Adrenal gland (tissue), 12 donors: ENCODE data around the gene CCNA2. TPM values are rescaled to one million over a fixed set of nuclear protein-coding genes. Genes with fewer than 3 reads are reported as not detected.

Experiments
- DNase-seq, 7 donors: peaks; one replicate each; pipeline ENCODE4 v3.0.0-alpha.2; 2019 to 2020
- H3K27ac ChIP-seq, 5 donors: fragments of 200-600 bp; sonication (generic) in 4 of 5; 1 replicate in 3 of 5; 2 replicates in 2 of 5; pipeline versions ENCODE4 v1.5.1 to v1.8.0; 2016 to 2020; ENCODE audit warnings: mild to moderate bottlenecking in 1 of 5
- H3K27me3 ChIP-seq: fragments of 200-600 bp; 2 replicates; pipeline ENCODE4 v1.8.0; 2021
- H3K36me3 ChIP-seq, 2 donors: fragments of 200-600 bp; replicated peaks in 1 of 2; 1 replicate in 1 of 2; 2 replicates in 1 of 2; pipeline versions ENCODE4 v1.5.1 to v1.8.0; 2018 to 2022
- H3K4me1 ChIP-seq, 2 donors: fragments of 200-600 bp; replicated peaks in 1 of 2; 1 replicate in 1 of 2; 2 replicates in 1 of 2; pipeline versions ENCODE4 v1.5.1 to v1.8.0; 2018 to 2021
- H3K4me3 ChIP-seq, 4 donors: fragments of 200-600 bp; sonication (generic) in 3 of 4; one replicate each; pipeline ENCODE4 v1.5.1; 2016 to 2018
- H3K9me3 ChIP-seq, 3 donors: fragments of 200-600 bp; sonication (generic) in 1 of 3; replicated peaks in 1 of 3; 1 replicate in 2 of 3; 2 replicates in 1 of 3; pipeline versions ENCODE4 v1.5.1 to v1.8.0; 2016 to 2021
- POLR2A ChIP-seq, 2 donors: fragments of 450-650 bp; IDR thresholded peaks; one replicate each; pipeline ENCODE4 v1.6.1; 2017; ENCODE audit warnings: antibody characterized with exemption in 2 of 2, mild to moderate bottlenecking in 2 of 2, moderate library complexity in 1 of 2
- WGBS, 4 donors: extraction: QIAGEN DNeasy Blood & Tissue Kit in 2 of 4; methylation state at CpG; one replicate each; pipeline versions ENCODE4 v1.1.5 to v1.1.7; 2013 to 2017; 5-methylcytosine and 5-hydroxymethylcytosine counted together
- intact Hi-C, 2 donors: fragments of 100-400 bp; cut with DNase I; formaldehyde crosslinking; loops; one replicate each; pipeline versions ENCODE4 v1.14.1 to v1.15.0; 2022 to 2023
- polyA plus RNA-seq, 3 donors: library from polyadenylated mRNA; stranded (reverse); fragments of 200-250 nt in 2 of 3; fragments of 350-450 nt in 1 of 3; fragmentation: Illumina TruSeq in 1 of 3; extraction: RNeasy Lipid Tissue Mini Kit (QIAGEN cat#74804) in 1 of 3; gene quantifications; one replicate each; pipeline ENCODE4 v1.2.3, GENCODE V29; 2013 to 2014
- total RNA-seq, 9 donors: library from RNA; depleted of rRNA in 4 of 9; stranded (reverse); fragments of >200 nt in 4 of 9; fragments of 120-200 nt in 1 of 9; fragmentation: NEBNext Ultra II Directional in 1 of 9; extraction: Animal tissue kit (Norgen Biotek cat#: 25700) in 1 of 9; gene quantifications; one replicate each; pipeline versions ENCODE4 v1.1.0 to v1.2.4, GENCODE V29; 2013 to 2023
- TF ChIP-seq, protein P1 (sequence below), 6 experiments: fragments of 450-650 bp in 4 of 6; fragments of 200-600 bp in 2 of 6; sonication (generic) in 1 of 6; IDR thresholded peaks; 1 replicate in 5 of 6; 2 replicates in 1 of 6; pipeline versions ENCODE4 v1.5.1 to v1.8.0; 2016 to 2021; ENCODE audit warnings: antibody characterized with exemption in 6 of 6, mild to moderate bottlenecking in 2 of 6, moderate library complexity in 1 of 6
- donor health status: healthy with polysubstance abuse.
- donor health status: Bipolar disorder and iron deficiency.
- donor health status: DM: yes; HTN: yes; CAD: no.
- donor health status: DM: no; HTN: no; CAD: no.
- donor health status: DM: no; HTN: no; CAD: no.
- donor health status: DM: yes; HTN: yes; CAD: no.

CCNA2 gene
- total and polyA plus RNA-seq, 12 donors: 0.24 to 18.9 (median 2.3) TPM

- 75 to 95% (median 81%) methylated on average over 1 of the region's 1 CpG for WGBS, 4 donors
- intact Hi-C loops: no loop called here
Observed at GRCh38 chr4:121771869-121772268, 51.8 kb downstream of the CCNA2 start.

DNA sequence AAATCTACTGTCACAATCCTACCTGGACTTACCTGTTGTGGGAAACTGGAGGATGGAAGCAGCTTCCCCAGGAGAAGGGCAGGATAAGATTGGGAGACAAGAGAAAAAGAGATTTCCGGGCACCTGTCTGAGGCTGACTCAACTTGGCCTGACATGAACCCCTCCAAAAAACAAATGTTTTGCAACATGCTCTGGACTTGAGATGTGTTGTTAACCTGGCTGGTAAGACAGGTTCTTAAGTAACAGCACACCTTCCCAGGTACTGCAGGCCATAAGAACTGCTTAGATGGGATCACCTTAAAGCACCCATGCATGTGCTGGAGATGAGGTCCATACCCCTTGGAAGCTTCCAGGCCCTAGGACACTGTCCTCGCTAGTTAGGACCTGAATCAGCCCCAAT, 54.3 kb downstream of the CCNA2 start:
- TF ChIP-seq, protein P1, sequence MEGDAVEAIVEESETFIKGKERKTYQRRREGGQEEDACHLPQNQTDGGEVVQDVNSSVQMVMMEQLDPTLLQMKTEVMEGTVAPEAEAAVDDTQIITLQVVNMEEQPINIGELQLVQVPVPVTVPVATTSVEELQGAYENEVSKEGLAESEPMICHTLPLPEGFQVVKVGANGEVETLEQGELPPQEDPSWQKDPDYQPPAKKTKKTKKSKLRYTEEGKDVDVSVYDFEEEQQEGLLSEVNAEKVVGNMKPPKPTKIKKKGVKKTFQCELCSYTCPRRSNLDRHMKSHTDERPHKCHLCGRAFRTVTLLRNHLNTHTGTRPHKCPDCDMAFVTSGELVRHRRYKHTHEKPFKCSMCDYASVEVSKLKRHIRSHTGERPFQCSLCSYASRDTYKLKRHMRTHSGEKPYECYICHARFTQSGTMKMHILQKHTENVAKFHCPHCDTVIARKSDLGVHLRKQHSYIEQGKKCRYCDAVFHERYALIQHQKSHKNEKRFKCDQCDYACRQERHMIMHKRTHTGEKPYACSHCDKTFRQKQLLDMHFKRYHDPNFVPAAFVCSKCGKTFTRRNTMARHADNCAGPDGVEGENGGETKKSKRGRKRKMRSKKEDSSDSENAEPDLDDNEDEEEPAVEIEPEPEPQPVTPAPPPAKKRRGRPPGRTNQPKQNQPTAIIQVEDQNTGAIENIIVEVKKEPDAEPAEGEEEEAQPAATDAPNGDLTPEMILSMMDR (IDR thresholded peaks at IDR 0.05): no peak
- TF ChIP-seq POLR2A (IDR thresholded peaks at IDR 0.05): no peak
- WGBS, 4 donors: 78 to 90% (median 85%) methylated on average over 2 of the region's 2 CpGs
- no peaks in the 10 kb centered on the region for H3K9me3 ChIP-seq
- peaks cover 0 to 10% of the 10 kb centered on the region in 2 donors for H3K4me1 ChIP-seq
- DNase-seq: no peak
- peaks cover 15% of the 10 kb centered on the region for H3K27me3 ChIP-seq
- no peaks in the 10 kb centered on the region for H3K36me3 ChIP-seq
- no peak overlapping the region for H3K4me3 ChIP-seq
- H3K27ac ChIP-seq: no peak overlapping the region
- intact Hi-C loops: no loop called here

More at GRCh38 chr4:121771869-121772268, 51.8 kb downstream of the CCNA2 start:
- DNase-seq: no peak
- H3K27me3 ChIP-seq: peaks cover 3% of the 10 kb centered on the region
- no peaks in the 10 kb centered on the region for H3K36me3 ChIP-seq
- no peak overlapping the region for H3K27ac ChIP-seq
- TF ChIP-seq POLR2A (IDR thresholded peaks at IDR 0.05): no peak
- TF ChIP-seq, protein P1 (IDR thresholded peaks at IDR 0.05): no peak
- no peak overlapping the region for H3K4me3 ChIP-seq
- H3K4me1 ChIP-seq: no peaks in the 10 kb centered on the region
- H3K9me3 ChIP-seq: no peaks in the 10 kb centered on the region

- WGBS, 4 donors: 84 to 93% (median 87%) methylated on average over 4 of the region's 4 CpGs
- Histone ChIP-seq H3K27ac (no peak overlapping the region), H3K36me3 (no peaks in the 10 kb centered on the region), H3K4me3 (no peak overlapping the region), H3K4me1 (peaks cover 0 to 10% of the 10 kb centered on the region in 2 donors), H3K27me3 (peaks cover 21% of the 10 kb centered on the region), H3K9me3 (no peaks in the 10 kb centered on the region)
- intact Hi-C loops: no loop called here
- no peak for DNase-seq
- TF ChIP-seq, protein P1 (IDR thresholded peaks at IDR 0.05): no peak
- TF ChIP-seq POLR2A (IDR thresholded peaks at IDR 0.05): no peak
Observed at GRCh38 chr4:121767166-121767565, 56.5 kb downstream of the CCNA2 start.

Other genes with a start within 250 kb of the CCNA2 start
- 100 to 1,000 TPM; 287 to 654 (median 375) TPM for gene ANXA5, start 126.9 kb downstream of the CCNA2 start, total RNA-seq
- 100 to 1,000 TPM; 209 to 648 (median 470) TPM for gene ANXA5, start 126.9 kb downstream of the CCNA2 start, polyA plus RNA-seq
- under 1 TPM in 1 of 9 donors, not detected in 8; 0.14 TPM for gene SMIM43, start 58.7 kb downstream of the CCNA2 start, total RNA-seq
- gene SMIM43, start 58.7 kb downstream of the CCNA2 start, polyA plus RNA-seq: under 1 TPM in 2 of 3 donors, not detected in 1; 0.16 to 0.20 TPM
- gene EXOSC9, start 22.6 kb downstream of the CCNA2 start, total RNA-seq: 10 to 100 TPM; 10.6 to 41.3 (median 15.6) TPM
- 10 to 100 TPM; 25.4 to 35.4 (median 32.9) TPM for gene EXOSC9, start 22.6 kb downstream of the CCNA2 start, polyA plus RNA-seq
- 10 to 100 TPM; 10.5 to 36.3 (median 14.6) TPM for gene BBS7, start 46.6 kb upstream of the CCNA2 start, total RNA-seq
- 10 to 100 TPM in 1 of 3 donors, 1 to 10 TPM in 2; 5.7 to 14.7 (median 8.1) TPM for gene BBS7, start 46.6 kb upstream of the CCNA2 start, polyA plus RNA-seq
- 1 to 10 TPM in 1 of 9 donors, under 1 TPM in 7, not detected in 1; 0.07 to 2.1 (median 0.13) TPM for gene TRPC3, start 128.2 kb upstream of the CCNA2 start, total RNA-seq
- gene TRPC3, start 128.2 kb upstream of the CCNA2 start, polyA plus RNA-seq: under 1 TPM; 0.07 to 0.22 (median 0.08) TPM